GM18858 (cell line): Measurements from ENCODE around the gene CHN2.

Experiments used
- ATAC-seq: cut with Tn5 transposase; IDR thresholded peaks from one replicate; pipeline ENCODE4 v1.9.1; 2021; ENCODE audit not compliant: unreplicated experiment

The CHN2 gene

DNA sequence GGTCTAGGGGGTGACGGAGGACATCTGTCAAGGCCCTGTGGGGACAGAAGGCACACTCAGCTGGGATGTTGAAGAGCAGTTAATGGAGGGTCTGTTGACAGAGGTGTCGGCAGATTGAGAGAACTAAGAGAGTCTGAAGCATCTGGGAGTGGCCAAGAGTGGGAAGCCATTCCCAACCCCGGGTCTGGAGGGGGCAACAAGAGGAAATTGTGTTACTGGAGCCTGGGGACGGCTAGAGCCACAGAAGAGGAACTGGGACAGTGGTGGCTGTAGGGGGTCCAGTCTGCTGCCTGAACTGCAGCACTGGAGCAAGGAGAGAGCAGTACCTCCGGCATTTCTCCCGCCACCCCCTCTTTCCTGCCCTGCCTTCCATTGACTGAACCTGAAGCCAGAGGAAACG, 136.6 kb downstream of the CHN2 start:
- ATAC-seq = no peak

DNA sequence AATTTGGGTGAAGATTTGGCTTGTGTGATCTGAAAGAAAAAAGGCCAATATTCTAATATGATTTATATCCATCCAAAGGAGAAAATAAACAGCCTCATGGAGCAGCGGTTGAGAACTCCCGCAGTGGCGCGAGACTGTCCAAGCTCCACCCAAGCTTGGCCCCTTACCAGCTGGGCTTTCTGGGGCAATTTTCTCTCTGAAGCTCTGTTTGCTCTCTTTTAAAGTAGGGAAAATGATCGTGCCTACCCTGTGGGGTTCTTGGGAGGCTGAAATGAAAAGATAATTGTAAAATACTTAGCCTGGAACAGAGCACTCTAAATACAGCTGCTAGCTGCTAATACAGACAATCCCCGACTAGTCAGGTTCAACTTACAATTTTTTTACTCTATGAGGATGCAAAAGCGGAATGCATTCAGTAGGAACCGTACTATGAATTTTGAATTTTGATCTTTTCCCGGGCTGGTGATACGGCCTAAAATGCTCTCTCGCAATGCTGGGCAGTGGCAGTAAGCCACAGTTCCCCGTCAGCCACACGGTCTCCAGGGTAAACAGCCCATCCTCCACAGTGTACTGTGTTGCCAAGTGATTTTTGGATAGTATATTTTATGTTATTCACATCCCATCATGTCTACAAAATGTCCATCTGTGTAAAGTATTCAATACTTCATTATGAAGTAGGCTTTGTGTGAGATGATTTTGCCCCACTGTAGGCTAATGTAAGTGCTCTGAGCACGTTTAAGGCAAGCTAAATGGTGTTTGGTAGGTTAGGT, 137.7 kb downstream of the CHN2 start:
- no peak for ATAC-seq

GRCh38 chr7:29332875-29333855, 138.6 kb downstream of the CHN2 start:
- ATAC-seq = no peak

GRCh38 chr7:29335188-29336083, 140.9 kb downstream of the CHN2 start:
- no peak for ATAC-seq

DNA sequence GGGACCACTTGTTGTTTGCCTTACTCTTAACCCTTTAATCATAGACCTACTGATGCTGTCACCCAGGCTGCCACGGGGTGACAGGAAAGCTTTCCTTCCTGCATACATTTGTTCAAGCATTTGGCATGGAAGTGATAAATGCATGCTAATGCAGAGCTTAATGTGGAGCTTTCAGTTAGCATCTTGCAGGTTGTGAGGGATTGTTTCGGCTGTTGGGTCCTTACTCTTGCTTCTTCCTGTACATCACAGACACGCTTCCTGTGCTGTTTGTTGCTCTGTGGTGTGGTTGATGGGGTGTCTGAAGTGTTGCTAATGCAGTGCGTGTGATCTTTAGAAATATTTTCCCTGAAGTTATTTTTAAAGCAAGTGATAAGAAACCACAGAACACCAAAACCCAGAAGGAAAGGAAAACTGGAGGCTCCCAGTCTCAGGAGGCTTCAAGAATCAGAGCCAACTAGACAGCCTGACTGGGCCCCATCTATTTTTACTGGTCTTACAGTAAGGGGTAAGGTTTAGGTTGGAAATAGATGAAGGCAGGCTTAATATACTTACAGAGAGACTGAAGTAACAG, 143.1 kb downstream of the CHN2 start:
- ATAC-seq = no peak

DNA sequence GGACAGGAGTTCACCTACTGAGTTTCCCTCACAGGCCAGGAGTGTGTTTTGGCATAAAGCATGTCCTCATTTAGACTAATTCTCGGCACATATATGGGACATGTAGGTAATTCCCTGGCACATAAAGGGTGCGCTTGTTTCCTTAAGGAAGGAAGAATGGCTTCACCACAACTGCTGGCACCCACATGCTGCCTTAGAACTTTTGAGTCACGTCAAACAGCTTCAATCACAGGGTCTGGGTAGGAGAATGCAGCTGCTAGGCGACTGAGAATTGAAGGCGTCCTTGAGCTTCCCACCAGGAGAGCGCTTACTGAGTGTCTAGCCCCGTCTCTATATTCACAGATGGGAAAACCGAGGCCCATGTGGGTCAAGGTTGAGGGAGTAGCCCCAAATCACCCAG, 146.1 kb downstream of the CHN2 start:
- ATAC-seq = no peak

DNA sequence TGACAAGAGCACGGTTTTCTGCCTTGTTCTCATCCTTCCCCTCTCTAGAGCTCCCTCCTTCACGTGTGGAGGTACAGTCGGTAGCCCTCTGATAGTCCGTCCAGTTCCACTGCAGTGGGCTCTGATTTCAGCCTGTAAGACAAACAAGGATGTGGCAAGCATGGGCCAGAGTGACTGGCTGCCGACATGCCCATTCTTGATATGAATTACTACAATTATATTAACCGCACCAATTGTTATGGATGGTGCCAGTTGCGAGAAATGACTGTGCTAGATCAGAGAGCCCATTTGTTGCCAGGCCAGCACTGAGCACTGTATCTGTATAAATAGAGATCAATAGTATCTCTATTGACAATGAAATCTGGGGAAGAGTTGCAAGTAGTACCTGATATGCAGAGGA, 146.6 kb downstream of the CHN2 start:
- ATAC-seq = no peak

DNA sequence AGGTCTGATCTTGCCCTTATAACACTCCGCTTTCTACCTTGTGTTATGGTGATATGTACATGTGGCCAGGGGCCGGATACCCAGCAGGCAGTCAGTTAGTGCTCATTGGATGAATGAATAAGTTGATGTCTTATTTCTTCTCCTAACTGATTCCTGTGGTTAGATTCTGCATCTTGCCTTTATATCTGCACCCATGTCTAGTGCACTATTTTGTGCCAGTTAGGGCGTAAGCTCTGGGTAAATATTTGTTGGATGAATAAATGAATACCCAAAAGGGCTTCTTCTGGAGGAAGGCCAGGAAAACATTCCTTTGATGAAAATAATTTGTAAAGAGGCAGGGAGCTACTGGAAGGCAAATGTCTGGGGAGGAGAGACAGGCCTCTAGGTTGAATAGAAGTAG, 148.2 kb downstream of the CHN2 start:
- no peak for ATAC-seq

DNA sequence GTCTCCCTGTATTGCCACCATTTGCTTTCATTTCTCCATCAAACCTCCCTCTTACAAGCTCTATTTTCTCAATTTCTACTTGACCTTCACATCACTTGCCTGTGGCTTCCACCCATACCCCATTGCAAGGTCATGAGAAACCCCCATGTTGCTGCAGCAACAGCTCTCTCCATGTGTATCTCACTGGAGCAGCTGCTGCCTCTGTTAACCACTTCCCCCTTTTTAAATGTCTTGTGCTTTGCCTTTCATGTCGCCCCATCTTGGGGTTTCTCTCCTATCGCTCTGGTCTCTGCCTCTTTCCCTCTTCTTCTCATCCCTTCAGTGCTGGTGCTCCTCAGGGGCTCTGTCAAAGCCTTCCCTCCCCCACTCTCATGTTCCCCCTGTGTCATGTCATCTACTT, 148.8 kb downstream of the CHN2 start:
- ATAC-seq = no peak

DNA sequence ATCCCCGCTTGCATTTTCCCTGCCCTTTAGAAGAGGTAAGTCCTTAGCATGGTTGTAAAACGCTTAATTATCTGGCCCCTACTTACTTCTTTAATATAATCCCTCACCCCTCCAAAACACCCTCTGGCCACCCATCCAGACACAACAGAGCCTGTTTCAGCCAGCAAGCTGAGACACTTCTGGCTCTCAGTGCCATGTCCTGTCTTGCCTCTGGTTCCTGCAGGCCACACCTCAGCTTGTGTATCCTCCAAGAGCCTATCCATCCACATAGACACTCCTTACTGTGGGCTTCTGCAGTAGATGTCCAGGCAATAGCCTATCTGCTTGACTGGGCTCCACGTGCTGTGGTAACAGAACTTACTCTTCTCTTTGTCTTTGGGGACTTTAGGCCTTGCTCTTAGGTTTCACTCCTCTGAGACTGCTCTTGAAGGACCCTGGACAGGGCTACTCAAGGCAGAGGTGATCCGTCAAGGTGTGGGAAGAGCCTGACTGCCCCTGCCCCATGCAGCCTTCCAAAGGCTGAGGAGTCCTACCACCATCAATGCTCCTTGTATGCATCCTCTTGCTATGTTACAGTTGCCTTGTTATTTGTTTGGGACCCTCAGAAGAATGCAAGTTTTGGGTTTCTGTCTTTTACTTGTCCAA, 149.9 kb downstream of the CHN2 start:
- ATAC-seq = no peak

- no peak for ATAC-seq
These were observed 151.0 kb downstream of the CHN2 start for GRCh38 chr7:29345590-29345989.

DNA sequence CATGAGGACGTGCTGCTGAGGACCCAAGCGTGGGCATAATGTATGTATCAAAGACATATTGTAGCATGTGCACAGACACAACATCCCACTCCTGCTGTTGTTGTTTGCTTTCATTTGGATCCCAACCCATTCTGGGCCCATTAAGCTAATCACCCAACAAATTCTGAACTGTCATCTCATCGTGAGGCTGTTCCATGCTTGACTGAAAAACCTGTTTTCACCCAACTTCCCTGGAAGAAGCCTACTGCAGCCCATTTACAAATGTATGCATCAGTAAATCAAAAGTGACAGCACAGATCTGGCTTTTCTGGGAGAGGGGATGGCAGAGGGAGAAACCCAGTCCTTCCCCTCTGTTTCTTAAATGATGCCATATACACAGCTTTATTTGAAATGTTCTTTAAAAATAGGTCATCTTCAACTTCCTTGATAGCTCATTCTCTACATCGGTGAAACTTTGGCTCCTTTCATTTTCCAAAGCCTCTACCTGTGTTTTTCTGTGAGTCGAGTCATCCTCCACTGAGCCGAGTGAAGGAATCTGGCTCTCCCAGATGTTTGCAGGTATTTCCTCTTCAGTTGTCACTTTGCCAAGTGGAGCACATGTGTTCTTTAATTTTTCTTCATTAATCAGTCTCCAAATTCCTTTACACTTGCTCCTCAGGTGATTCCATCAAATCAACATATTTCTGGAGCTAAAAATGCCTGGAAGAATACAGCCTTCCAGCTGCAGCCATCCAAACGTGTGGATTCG, 151.8 kb downstream of the CHN2 start:
- ATAC-seq = no peak

- ATAC-seq = no peak
These were observed 154.8 kb downstream of the CHN2 start for GRCh38 chr7:29349362-29349761.

DNA sequence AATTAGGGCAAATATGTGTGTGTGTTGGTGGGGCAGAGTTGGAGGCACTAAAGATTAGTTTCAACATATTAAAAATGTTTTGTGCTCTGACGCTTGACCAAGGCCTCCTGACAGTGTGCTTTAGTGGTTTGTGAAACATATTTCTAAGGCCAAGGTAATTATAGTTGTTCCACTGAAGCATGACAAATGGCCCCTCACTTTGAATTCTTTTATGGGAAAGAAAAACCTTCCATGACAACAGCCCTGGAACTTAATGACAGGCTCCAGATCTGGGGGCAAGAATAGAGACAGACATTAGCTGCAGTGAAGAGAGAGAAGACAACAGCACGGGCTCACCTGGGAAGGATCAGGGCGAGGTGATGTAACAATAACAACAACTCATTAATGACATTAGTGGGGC, 155.8 kb downstream of the CHN2 start:
- ATAC-seq = no peak

DNA sequence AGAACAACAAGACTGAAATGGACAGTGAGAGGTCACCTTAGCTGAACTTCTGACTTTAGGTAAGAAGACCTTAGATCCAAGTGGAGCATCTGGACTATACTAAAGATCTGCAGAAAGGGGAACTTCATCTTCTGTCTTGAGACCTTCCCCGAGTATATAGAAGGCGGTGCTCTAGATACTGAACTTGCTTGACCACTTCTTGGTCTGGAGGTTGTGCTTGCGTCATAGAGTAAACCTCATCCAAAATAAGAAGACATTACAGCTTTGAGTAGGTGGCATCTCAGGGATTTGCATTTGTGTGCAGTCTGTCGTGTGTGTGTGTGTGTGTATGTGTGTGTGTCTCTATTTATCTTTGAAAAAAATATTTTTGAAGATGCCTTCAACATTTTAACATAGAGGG, 157.5 kb downstream of the CHN2 start:
- ATAC-seq = no peak

GRCh38 chr7:29353810-29354209, 159.2 kb downstream of the CHN2 start:
- ATAC-seq = no peak

- no peak for ATAC-seq
These were observed 159.8 kb downstream of the CHN2 start for GRCh38 chr7:29354340-29354739.

DNA sequence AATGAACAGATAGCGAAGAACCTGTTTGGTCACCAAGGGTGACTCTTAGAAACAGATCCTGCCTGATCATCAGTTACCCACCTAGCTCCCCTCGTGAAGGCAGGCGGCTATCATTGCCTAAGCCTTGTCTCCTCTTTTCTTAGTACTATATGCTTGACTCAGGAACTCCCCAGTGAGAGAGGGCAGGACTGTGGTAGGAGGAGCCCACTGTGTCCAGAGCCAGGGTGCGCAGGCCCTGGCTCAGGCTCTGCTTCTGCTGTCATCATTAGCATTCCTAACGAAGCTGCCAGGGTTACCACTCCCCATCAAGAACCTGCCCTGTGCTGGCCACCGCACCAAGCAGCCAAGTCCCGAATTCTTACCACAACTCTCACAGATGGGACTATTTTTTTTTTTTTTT, 160.8 kb downstream of the CHN2 start:
- ATAC-seq = no peak

DNA sequence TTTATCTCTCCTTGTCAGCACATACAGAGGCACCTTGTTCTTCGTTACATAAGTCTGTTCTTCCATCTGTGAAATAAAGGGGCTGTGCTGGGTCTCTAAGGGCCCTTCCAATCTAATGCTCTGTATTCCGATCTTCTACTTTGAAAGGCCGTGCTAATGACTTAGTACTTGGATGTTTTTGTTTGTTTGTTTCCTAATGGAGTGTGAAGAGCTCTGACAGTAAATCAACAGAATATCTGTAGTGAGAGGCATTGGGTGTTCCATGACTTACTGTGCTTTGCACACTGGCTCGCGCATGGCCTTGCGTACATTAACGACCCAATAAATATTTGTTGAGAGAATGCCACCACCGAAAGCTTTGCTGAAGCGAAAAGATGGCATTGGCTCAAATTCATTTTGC, 162.1 kb downstream of the CHN2 start:
- ATAC-seq = no peak
